ENCODE data around the gene MAL.

DNA sequence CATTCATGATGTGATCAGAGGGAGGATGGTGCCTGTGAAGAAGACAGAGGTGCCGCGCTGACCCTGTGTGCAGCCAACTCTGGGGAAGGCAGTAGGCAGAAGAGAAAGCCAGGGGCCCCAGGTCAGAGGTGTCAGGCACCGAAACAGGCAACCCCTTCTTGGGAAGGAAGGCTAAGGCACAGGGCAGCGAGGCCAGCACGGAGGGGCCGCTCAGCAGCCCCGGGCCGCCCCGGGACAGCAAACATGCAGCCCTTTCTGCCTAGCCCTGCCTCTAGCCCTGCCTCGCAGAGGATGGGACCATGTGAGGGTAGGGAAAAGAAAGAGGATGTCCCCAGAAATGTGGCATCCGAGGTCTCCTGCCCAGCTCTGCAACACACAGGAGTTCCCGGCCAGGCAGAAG is 7.7 kb upstream of the MAL start:
- TF ChIP-seq, protein P1, sequence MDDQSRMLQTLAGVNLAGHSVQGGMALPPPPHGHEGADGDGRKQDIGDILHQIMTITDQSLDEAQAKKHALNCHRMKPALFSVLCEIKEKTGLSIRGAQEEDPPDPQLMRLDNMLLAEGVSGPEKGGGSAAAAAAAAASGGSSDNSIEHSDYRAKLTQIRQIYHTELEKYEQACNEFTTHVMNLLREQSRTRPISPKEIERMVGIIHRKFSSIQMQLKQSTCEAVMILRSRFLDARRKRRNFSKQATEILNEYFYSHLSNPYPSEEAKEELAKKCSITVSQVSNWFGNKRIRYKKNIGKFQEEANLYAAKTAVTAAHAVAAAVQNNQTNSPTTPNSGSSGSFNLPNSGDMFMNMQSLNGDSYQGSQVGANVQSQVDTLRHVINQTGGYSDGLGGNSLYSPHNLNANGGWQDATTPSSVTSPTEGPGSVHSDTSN (CRISPR knock-in tag; IDR thresholded peaks at IDR 0.05; ENCODE audit: borderline replicate concordance), result no peak
- TF ChIP-seq MYNN (CRISPR knock-in tag; IDR thresholded peaks at IDR 0.05; ENCODE audit: low read depth) (no peak), U2AF1 (optimal IDR thresholded peaks at IDR 0.05; ENCODE audit: low read depth, low read length) (no peak), ZNF121 (CRISPR knock-in tag; IDR thresholded peaks at IDR 0.05) (no peak), FOXK2 (IDR thresholded peaks at IDR 0.05) (no peak), ARNT2 (CRISPR knock-in tag; IDR thresholded peaks at IDR 0.05; ENCODE audit: low read depth) (no peak)
- TF ChIP-seq, protein P2, sequence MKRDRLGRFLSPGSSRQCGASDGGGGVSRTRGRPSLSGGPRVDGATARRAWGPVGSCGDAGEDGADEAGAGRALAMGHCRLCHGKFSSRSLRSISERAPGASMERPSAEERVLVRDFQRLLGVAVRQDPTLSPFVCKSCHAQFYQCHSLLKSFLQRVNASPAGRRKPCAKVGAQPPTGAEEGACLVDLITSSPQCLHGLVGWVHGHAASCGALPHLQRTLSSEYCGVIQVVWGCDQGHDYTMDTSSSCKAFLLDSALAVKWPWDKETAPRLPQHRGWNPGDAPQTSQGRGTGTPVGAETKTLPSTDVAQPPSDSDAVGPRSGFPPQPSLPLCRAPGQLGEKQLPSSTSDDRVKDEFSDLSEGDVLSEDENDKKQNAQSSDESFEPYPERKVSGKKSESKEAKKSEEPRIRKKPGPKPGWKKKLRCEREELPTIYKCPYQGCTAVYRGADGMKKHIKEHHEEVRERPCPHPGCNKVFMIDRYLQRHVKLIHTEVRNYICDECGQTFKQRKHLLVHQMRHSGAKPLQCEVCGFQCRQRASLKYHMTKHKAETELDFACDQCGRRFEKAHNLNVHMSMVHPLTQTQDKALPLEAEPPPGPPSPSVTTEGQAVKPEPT (CRISPR knock-in tag; IDR thresholded peaks at IDR 0.05; ENCODE audit: low read depth), result no peak
- TF ChIP-seq, protein P3, sequence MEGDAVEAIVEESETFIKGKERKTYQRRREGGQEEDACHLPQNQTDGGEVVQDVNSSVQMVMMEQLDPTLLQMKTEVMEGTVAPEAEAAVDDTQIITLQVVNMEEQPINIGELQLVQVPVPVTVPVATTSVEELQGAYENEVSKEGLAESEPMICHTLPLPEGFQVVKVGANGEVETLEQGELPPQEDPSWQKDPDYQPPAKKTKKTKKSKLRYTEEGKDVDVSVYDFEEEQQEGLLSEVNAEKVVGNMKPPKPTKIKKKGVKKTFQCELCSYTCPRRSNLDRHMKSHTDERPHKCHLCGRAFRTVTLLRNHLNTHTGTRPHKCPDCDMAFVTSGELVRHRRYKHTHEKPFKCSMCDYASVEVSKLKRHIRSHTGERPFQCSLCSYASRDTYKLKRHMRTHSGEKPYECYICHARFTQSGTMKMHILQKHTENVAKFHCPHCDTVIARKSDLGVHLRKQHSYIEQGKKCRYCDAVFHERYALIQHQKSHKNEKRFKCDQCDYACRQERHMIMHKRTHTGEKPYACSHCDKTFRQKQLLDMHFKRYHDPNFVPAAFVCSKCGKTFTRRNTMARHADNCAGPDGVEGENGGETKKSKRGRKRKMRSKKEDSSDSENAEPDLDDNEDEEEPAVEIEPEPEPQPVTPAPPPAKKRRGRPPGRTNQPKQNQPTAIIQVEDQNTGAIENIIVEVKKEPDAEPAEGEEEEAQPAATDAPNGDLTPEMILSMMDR (CRISPR knock-in tag; IDR thresholded peaks at IDR 0.05), result no peak
- TF ChIP-seq, protein P4, sequence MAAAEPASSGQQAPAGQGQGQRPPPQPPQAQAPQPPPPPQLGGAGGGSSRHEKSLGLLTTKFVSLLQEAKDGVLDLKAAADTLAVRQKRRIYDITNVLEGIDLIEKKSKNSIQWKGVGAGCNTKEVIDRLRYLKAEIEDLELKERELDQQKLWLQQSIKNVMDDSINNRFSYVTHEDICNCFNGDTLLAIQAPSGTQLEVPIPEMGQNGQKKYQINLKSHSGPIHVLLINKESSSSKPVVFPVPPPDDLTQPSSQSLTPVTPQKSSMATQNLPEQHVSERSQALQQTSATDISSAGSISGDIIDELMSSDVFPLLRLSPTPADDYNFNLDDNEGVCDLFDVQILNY (CRISPR knock-in tag; conservative IDR thresholded peaks at IDR 0.05), result no peak

Data from HepG2 (cell line).